B cell (primary cell): ENCODE measurements around the gene PPP4R1. TPM values are rescaled to one million over a fixed set of nuclear protein-coding genes. Genes with fewer than 3 reads are reported as not detected.

Experiments used
- ATAC-seq: fragments of 200-7000 bp; cut with Tn5 transposase; one replicate; pipeline ENCODE4 v1.10.0; 2021; ENCODE audit warnings: low read depth, mild to moderate bottlenecking, moderate number of reproducible peaks, moderate library complexity
- CTCF ChIA-PET: fragments of 350-600 bp; sonication (Branson Sonifier 250); formaldehyde crosslinking; loops from one replicate; lab custom pipeline; 2021; ENCODE audit warnings: antibody characterized with exemption, inconsistent platforms; lab: Charles Lee
- POLR2A ChIA-PET: fragments of 350-600 bp; sonication (Branson Sonifier 250); formaldehyde crosslinking; loops from one replicate; lab custom pipeline; 2021; ENCODE audit warnings: antibody characterized with exemption; lab: Charles Lee
- DNase-seq: peaks from one replicate; pipeline ENCODE4 v3.0.0; 2013
- H2AFZ ChIP-seq: 2 replicates; pipeline ENCODE4 v1.6.1; 2012; ENCODE audit warnings: mild to moderate bottlenecking, low read depth, low read length; ENCODE audit not compliant: insufficient read depth, poor library complexity, severe bottlenecking
- H3K27ac ChIP-seq, 2 donors: 1 replicate in 1 of 2; 2 replicates in 1 of 2; pipeline ENCODE4 v1.5.1; 2012 to 2013; ENCODE audit warnings: low read length in 2 of 2, mild to moderate bottlenecking in 2 of 2, moderate library complexity in 1 of 2
- H3K27me3 ChIP-seq, 4 experiments: fragments of 200-600 bp in 1 of 4; sonication (generic) in 1 of 4; replicated peaks in 1 of 4; 1 replicate in 2 of 4; 2 replicates in 2 of 4; pipeline versions ENCODE4 v1.6.1 to v1.7.0; 2013 to 2016; ENCODE audit warnings: low read length in 3 of 4, mild to moderate bottlenecking in 2 of 4, mixed read lengths in 1 of 4, moderate library complexity in 1 of 4; ENCODE audit not compliant: insufficient read depth in 4 of 4, control insufficient read depth in 3 of 4; ENCODE audit errors: control extremely low read depth in 1 of 4
- H3K36me3 ChIP-seq, 2 experiments: replicated peaks in 1 of 2; 1 replicate in 1 of 2; 2 replicates in 1 of 2; pipeline versions ENCODE4 v1.6.1 to v1.7.1; 2013; ENCODE audit warnings: low read length in 1 of 2; ENCODE audit not compliant: insufficient read depth in 2 of 2, control insufficient read depth in 1 of 2; ENCODE audit errors: control extremely low read depth in 1 of 2, extremely low read depth in 1 of 2
- H3K4me1 ChIP-seq, 2 donors: fragments of 200-600 bp in 1 of 2; sonication (generic) in 1 of 2; 1 replicate in 1 of 2; 2 replicates in 1 of 2; pipeline versions ENCODE4 v1.5.1 to v1.6.1; 2013 to 2017; ENCODE audit warnings: low read length in 2 of 2; ENCODE audit not compliant: control insufficient read depth in 2 of 2, insufficient read depth in 2 of 2
- H3K4me2 ChIP-seq: replicated peaks from 2 replicates; pipeline ENCODE3; 2012; ENCODE audit warnings: mild to moderate bottlenecking, low read depth, low read length; ENCODE audit not compliant: poor library complexity, severe bottlenecking
- H3K4me3 ChIP-seq, 5 experiments: fragments of 200-600 bp in 1 of 5; sonication (generic) in 1 of 5; 1 replicate in 3 of 5; 2 replicates in 2 of 5; pipeline versions ENCODE4 v1.5.1 to v1.7.0; 2011 to 2016; ENCODE audit warnings: low read length in 4 of 5, mild to moderate bottlenecking in 4 of 5, low read depth in 2 of 5, control low read depth in 1 of 5, moderate library complexity in 1 of 5; ENCODE audit not compliant: insufficient read depth in 1 of 5; ENCODE audit errors: control extremely low read depth in 1 of 5, extremely low read depth in 1 of 5
- H3K79me2 ChIP-seq: fragments of 200-600 bp; sonication (generic); one replicate; pipeline ENCODE4 v1.6.0; 2016; ENCODE audit warnings: low read length; ENCODE audit not compliant: control insufficient read depth, insufficient read depth
- H3K9ac ChIP-seq: fragments of 200-600 bp; sonication (generic); 2 replicates; pipeline ENCODE4 v1.6.1; 2017; ENCODE audit warnings: mild to moderate bottlenecking, low read length, moderate library complexity
- H3K9me3 ChIP-seq, 3 donors: one replicate each; pipeline versions ENCODE4 v1.6.1 to v1.7.1; 2013; ENCODE audit warnings: low read length in 2 of 3; ENCODE audit not compliant: control insufficient read depth in 2 of 3, insufficient read depth in 1 of 3; ENCODE audit errors: control extremely low read depth in 1 of 3
- H4K20me1 ChIP-seq: 2 replicates; pipeline ENCODE4 v1.6.0; 2012; ENCODE audit warnings: mild to moderate bottlenecking, low read length; ENCODE audit not compliant: insufficient read depth, control insufficient read depth, poor library complexity, severe bottlenecking
- H3K27ac Mint-ChIP-seq: one replicate; pipeline ENCODE4 v1.8.0; 2021; ENCODE audit warnings: mixed read lengths
- H3K27me3 Mint-ChIP-seq: one replicate; pipeline ENCODE4 v1.8.0; 2021; ENCODE audit warnings: mixed read lengths
- H3K4me1 Mint-ChIP-seq: one replicate; pipeline ENCODE4 v1.8.0; 2021; ENCODE audit warnings: mixed read lengths
- H3K4me3 Mint-ChIP-seq: one replicate; pipeline ENCODE4 v1.8.0; 2021; ENCODE audit warnings: mixed read lengths
- H3K9me3 Mint-ChIP-seq: one replicate; pipeline ENCODE4 v1.8.0; 2022; ENCODE audit warnings: mixed read lengths; ENCODE audit not compliant: insufficient read depth
- EZH2 ChIP-seq: IDR thresholded peaks from 2 replicates; pipeline ENCODE4 v1.6.1; 2012; ENCODE audit warnings: borderline replicate concordance, low read depth, mild to moderate bottlenecking, moderate library complexity, low read length; ENCODE audit not compliant: insufficient read depth, poor library complexity, severe bottlenecking
- WGBS: methylation state at CpG from one replicate; pipeline ENCODE4 v1.1.5; 2013; ENCODE audit warnings: missing lambda C conversion rate; ENCODE audit not compliant: insufficient coverage; 5-methylcytosine and 5-hydroxymethylcytosine counted together
- intact Hi-C: fragments of 100-400 bp; cut with micrococcal nuclease; formaldehyde crosslinking; loops from one replicate; pipeline ENCODE4 v1.10.0; 2022
- polyA plus RNA-seq: library from polyadenylated mRNA; depleted of rRNA; stranded (reverse); fragments of >200 nt; gene quantifications from 2 replicates; pipeline ENCODE4 v1.2.3, GENCODE V29; 2012
- total RNA-seq, 2 donors: library from RNA; stranded (reverse); fragments of 120-200 nt in 1 of 2; gene quantifications; 1 replicate in 1 of 2; 2 replicates in 1 of 2; pipeline versions ENCODE4 v1.2.3 to v1.2.4, GENCODE V29; 2013 to 2022
- TF ChIP-seq, protein P1 (sequence below): fragments of 200-600 bp; IDR thresholded peaks from one replicate; pipeline ENCODE4 v1.8.0; 2022; ENCODE audit warnings: antibody characterized with exemption, mild to moderate bottlenecking

Gene PPP4R1
- total and polyA plus RNA-seq, 2 donors (not counting 1 experiment from before 2014, with no cell fraction given): 33.4 to 57.1 TPM

GRCh38 chr18:9586814-9587213 is 27.5 kb downstream of the PPP4R1 start:
- Histone ChIP-seq H2AFZ (no peak overlapping the region), H3K9me3 (peaks cover 0 to 2% (median 0%) of the 10 kb centered on the region in 3 donors), H3K4me2 (no peak overlapping the region), H3K4me3 (no peak overlapping the region), H3K79me2 (no peaks in the 10 kb centered on the region), H3K9ac (no peak overlapping the region), H4K20me1 (no peaks in the 10 kb centered on the region), H3K4me1 (no peaks in the 10 kb centered on the region), H3K27me3 (no peaks in the 10 kb centered on the region), H3K27ac (no peak overlapping the region), H3K36me3 (peaks cover 22 to 28% of the 10 kb centered on the region in 2 experiments)
- Mint-ChIP-seq H3K4me3 (no peak overlapping the region), H3K9me3 (peaks cover 7% of the 10 kb centered on the region), H3K4me1 (no peaks in the 10 kb centered on the region), H3K27ac (no peak overlapping the region), H3K27me3 (no peaks in the 10 kb centered on the region)
- ChIA-PET CTCF (no interaction called here), POLR2A (no interaction called here)
- intact Hi-C loops: no loop called here
- no peak for TF ChIP-seq EZH2
- TF ChIP-seq, protein P1, sequence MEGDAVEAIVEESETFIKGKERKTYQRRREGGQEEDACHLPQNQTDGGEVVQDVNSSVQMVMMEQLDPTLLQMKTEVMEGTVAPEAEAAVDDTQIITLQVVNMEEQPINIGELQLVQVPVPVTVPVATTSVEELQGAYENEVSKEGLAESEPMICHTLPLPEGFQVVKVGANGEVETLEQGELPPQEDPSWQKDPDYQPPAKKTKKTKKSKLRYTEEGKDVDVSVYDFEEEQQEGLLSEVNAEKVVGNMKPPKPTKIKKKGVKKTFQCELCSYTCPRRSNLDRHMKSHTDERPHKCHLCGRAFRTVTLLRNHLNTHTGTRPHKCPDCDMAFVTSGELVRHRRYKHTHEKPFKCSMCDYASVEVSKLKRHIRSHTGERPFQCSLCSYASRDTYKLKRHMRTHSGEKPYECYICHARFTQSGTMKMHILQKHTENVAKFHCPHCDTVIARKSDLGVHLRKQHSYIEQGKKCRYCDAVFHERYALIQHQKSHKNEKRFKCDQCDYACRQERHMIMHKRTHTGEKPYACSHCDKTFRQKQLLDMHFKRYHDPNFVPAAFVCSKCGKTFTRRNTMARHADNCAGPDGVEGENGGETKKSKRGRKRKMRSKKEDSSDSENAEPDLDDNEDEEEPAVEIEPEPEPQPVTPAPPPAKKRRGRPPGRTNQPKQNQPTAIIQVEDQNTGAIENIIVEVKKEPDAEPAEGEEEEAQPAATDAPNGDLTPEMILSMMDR: no peak
- WGBS: 90% methylated on average over 2 of the region's 3 CpGs
- ATAC-seq (no peak), DNase-seq (no peak)

DNA sequence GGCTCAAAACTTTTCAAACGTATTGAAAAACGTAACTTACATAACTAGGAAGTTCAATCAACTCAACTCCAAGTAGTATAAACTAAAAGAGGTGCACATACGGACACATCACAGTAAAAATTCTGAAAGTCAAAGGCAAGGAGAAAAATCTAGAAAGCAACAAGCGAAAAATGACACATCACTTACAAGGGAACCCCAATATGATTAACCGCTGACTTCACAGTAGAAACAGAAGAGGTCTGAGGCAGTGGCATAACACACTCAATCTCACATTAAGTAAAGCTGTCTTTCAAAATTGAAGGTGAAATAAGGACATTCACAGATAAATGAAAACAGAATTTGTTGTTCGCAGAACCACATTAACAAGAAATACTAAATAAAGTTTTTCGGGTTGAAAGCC is 32.7 kb downstream of the PPP4R1 start:
- no peak for DNase-seq
- Histone ChIP-seq H4K20me1 (no peaks in the 10 kb centered on the region), H3K36me3 (peaks cover 21 to 31% of the 10 kb centered on the region in 2 experiments), H3K4me3 (no peak overlapping the region), H3K27ac (no peak overlapping the region), H3K9ac (no peak overlapping the region), H3K4me2 (no peak overlapping the region), H2AFZ (no peak overlapping the region), H3K27me3 (no peaks in the 10 kb centered on the region), H3K9me3 (peaks cover 0 to 5% (median 0%) of the 10 kb centered on the region in 3 donors), H3K79me2 (no peaks in the 10 kb centered on the region), H3K4me1 (no peaks in the 10 kb centered on the region)
- TF ChIP-seq EZH2: no peak
- TF ChIP-seq, protein P1: no peak
- H3K4me1 Mint-ChIP-seq: no peaks in the 10 kb centered on the region
- peaks cover 7% of the 10 kb centered on the region for H3K9me3 Mint-ChIP-seq
- ChIA-PET POLR2A (no interaction called here), CTCF (interaction anchor here (0.7 kb wide), 1 partner anchor 66 kb away, joined by 3 read pairs; no protein-coding TSS in a partner anchor)
- no peak overlapping the region for H3K4me3 Mint-ChIP-seq
- ATAC-seq: no peak
- H3K27me3 Mint-ChIP-seq: no peaks in the 10 kb centered on the region
- H3K27ac Mint-ChIP-seq: no peak overlapping the region
- no CpG with 5 or more reads among the region's 7 CpGs for WGBS
- intact Hi-C loops: no loop called here
